Stimulated activated CD8-positive, alpha-beta memory T cell treated with anti-CD3 and anti-CD28 coated beads, Interleukin-4, amount 100 ng/mL, for 48 hours (primary cell): ENCODE measurements around the gene HRAS.
"Not testable (repeated sequence)": the region's sequence is repeated elsewhere in the genome, so short reads cannot be mapped to it uniquely, and the experiment has no call there.

Experiments
- DNase-seq: peaks from one replicate; pipeline ENCODE4 v3.0.0-alpha.2; 2020

Gene HRAS

GRCh38 chr11:535519-536454, at the start of gene HRAS:
Gene HRAS (minus strand): TSS chr11:535576.
- peak; percentile 96 for DNase-seq

- DNase-seq = no peak
Measured at GRCh38 chr11:584287-584686, 48.9 kb upstream of the HRAS start.

GRCh38 chr11:581752-582151, 46.4 kb upstream of the HRAS start:
- no peak for DNase-seq

GRCh38 chr11:581342-581741, 46.0 kb upstream of the HRAS start:
- DNase-seq = no peak

- DNase-seq = no peak
Measured at GRCh38 chr11:579830-580601, 44.6 kb upstream of the HRAS start.

- no peak for DNase-seq
Measured at GRCh38 chr11:578276-579035, 43.1 kb upstream of the HRAS start.

GRCh38 chr11:577611-577894, 42.2 kb upstream of the HRAS start:
- no peak for DNase-seq

GRCh38 chr11:576811-577610, 41.6 kb upstream of the HRAS start:
- DNase-seq = no peak

- peak; percentile 95 for DNase-seq
Measured at GRCh38 chr11:575996-576768, 40.8 kb upstream of the HRAS start, which contains the start of gene PHRF1. Gene PHRF1 (plus strand): TSS chr11:576470. CDS start chr11:581513, 5,043 bp downstream.

- no peak for DNase-seq
Measured at GRCh38 chr11:575313-575995, 40.1 kb upstream of the HRAS start.

- peak; percentile 50 for DNase-seq
Measured at GRCh38 chr11:574632-575312, 39.4 kb upstream of the HRAS start.

- not testable (repeated sequence) for DNase-seq
Measured at GRCh38 chr11:574031-574570, 38.7 kb upstream of the HRAS start.

GRCh38 chr11:573146-573759, 37.9 kb upstream of the HRAS start:
- no peak for DNase-seq

- no peak for DNase-seq
Measured at GRCh38 chr11:571802-572185, 36.4 kb upstream of the HRAS start.

GRCh38 chr11:569158-569885, 33.9 kb upstream of the HRAS start:
- DNase-seq = no peak

- peak; percentile 94 for DNase-seq
Measured at GRCh38 chr11:568306-569157, 33.2 kb upstream of the HRAS start.

GRCh38 chr11:567629-568292, 32.4 kb upstream of the HRAS start:
- DNase-seq = no peak
